Activated T-cell treated with anti-CD3 and anti-CD28 coated beads, Interleukin-2, amount 50 U/mL, for 24 hours (primary cell): Measurements from ENCODE around the gene PYY.
A peak's percentile ranks its signal among the peaks of the same experiment; 100 is the strongest.
"Not testable (repeated sequence)": the region's sequence is repeated elsewhere in the genome, so short reads cannot be mapped to it uniquely, and the experiment has no call there.

Experiments used
- DNase-seq: peaks from one replicate; pipeline ENCODE4 v3.0.0-alpha.2; 2020
- H3K27ac Mint-ChIP-seq: 2 replicates; pipeline ENCODE4 v1.8.0; 2020; ENCODE audit warnings: mild to moderate bottlenecking, mixed read lengths
- H3K27me3 Mint-ChIP-seq: 2 replicates; pipeline ENCODE4 v1.8.0; 2020; ENCODE audit warnings: mixed read lengths
- H3K36me3 Mint-ChIP-seq: 2 replicates; pipeline ENCODE4 v1.8.0; 2020; ENCODE audit warnings: low read depth, mixed read lengths
- H3K4me1 Mint-ChIP-seq: 2 replicates; pipeline ENCODE4 v1.8.0; 2020; ENCODE audit warnings: low read depth, mixed read lengths
- H3K4me3 Mint-ChIP-seq: 2 replicates; pipeline ENCODE4 v1.8.0; 2020; ENCODE audit warnings: mild to moderate bottlenecking, moderate library complexity, mixed read lengths
- H3K9me3 Mint-ChIP-seq: 2 replicates; pipeline ENCODE4 v1.8.0; 2020; ENCODE audit warnings: mixed read lengths

PYY gene

GRCh38 chr17:43986225-43986981, 32.7 kb upstream of the PYY start:
- DNase-seq, result no peak
- H3K27ac Mint-ChIP-seq, result no peak overlapping the region
- H3K4me3 Mint-ChIP-seq, result no peak overlapping the region
- H3K4me1 Mint-ChIP-seq, result peaks cover 5% of the 10 kb centered on the region
- H3K9me3 Mint-ChIP-seq, result no peaks in the 10 kb centered on the region
- no peaks in the 10 kb centered on the region for H3K36me3 Mint-ChIP-seq
- H3K27me3 Mint-ChIP-seq, result peaks cover 52% of the 10 kb centered on the region

GRCh38 chr17:43984521-43984920, 30.8 kb upstream of the PYY start:
- H3K9me3 Mint-ChIP-seq, result no peaks in the 10 kb centered on the region
- H3K4me3 Mint-ChIP-seq, result no peak overlapping the region
- no peaks in the 10 kb centered on the region for H3K36me3 Mint-ChIP-seq
- peaks cover 5% of the 10 kb centered on the region for H3K4me1 Mint-ChIP-seq
- DNase-seq, result no peak
- H3K27ac Mint-ChIP-seq, result no peak overlapping the region
- peaks cover 62% of the 10 kb centered on the region for H3K27me3 Mint-ChIP-seq

- H3K9me3 Mint-ChIP-seq, result no peaks in the 10 kb centered on the region
- peak; percentile 39 for DNase-seq
- H3K27me3 Mint-ChIP-seq, result peaks cover 64% of the 10 kb centered on the region
- no peak overlapping the region for H3K27ac Mint-ChIP-seq
- H3K4me3 Mint-ChIP-seq, result peak overlapping the region; percentile 48
- H3K36me3 Mint-ChIP-seq, result no peaks in the 10 kb centered on the region
- peaks cover 5% of the 10 kb centered on the region for H3K4me1 Mint-ChIP-seq
These were observed 30.0 kb upstream of the PYY start for GRCh38 chr17:43983515-43984411.

GRCh38 chr17:43983196-43983514, 29.4 kb upstream of the PYY start:
- Mint-ChIP-seq H3K27ac (no peak overlapping the region), H3K36me3 (no peaks in the 10 kb centered on the region), H3K9me3 (no peaks in the 10 kb centered on the region), H3K4me1 (peaks cover 5% of the 10 kb centered on the region), H3K27me3 (peaks cover 65% of the 10 kb centered on the region), H3K4me3 (peak overlapping the region; percentile 48)
- DNase-seq, result peak; percentile 32

GRCh38 chr17:43982171-43982570, 28.4 kb upstream of the PYY start:
- H3K27ac Mint-ChIP-seq, result no peak overlapping the region
- H3K4me3 Mint-ChIP-seq, result no peak overlapping the region
- H3K36me3 Mint-ChIP-seq, result no peaks in the 10 kb centered on the region
- peaks cover 5% of the 10 kb centered on the region for H3K4me1 Mint-ChIP-seq
- no peak for DNase-seq
- H3K27me3 Mint-ChIP-seq, result peaks cover 57% of the 10 kb centered on the region
- no peaks in the 10 kb centered on the region for H3K9me3 Mint-ChIP-seq

- DNase-seq, result no peak
- no peak overlapping the region for H3K27ac Mint-ChIP-seq
- no peak overlapping the region for H3K4me3 Mint-ChIP-seq
- peaks cover 2% of the 10 kb centered on the region for H3K4me1 Mint-ChIP-seq
- no peaks in the 10 kb centered on the region for H3K36me3 Mint-ChIP-seq
- no peaks in the 10 kb centered on the region for H3K9me3 Mint-ChIP-seq
- H3K27me3 Mint-ChIP-seq, result peaks cover 45% of the 10 kb centered on the region
These were observed 25.9 kb upstream of the PYY start for GRCh38 chr17:43979671-43980070.

GRCh38 chr17:43979011-43979410, 25.3 kb upstream of the PYY start:
- no peaks in the 10 kb centered on the region for H3K9me3 Mint-ChIP-seq
- no peak overlapping the region for H3K27ac Mint-ChIP-seq
- H3K4me1 Mint-ChIP-seq, result peaks cover 2% of the 10 kb centered on the region
- H3K36me3 Mint-ChIP-seq, result no peaks in the 10 kb centered on the region
- no peak overlapping the region for H3K4me3 Mint-ChIP-seq
- H3K27me3 Mint-ChIP-seq, result peaks cover 44% of the 10 kb centered on the region
- no peak for DNase-seq

GRCh38 chr17:43978078-43978477, 24.3 kb upstream of the PYY start:
- no peaks in the 10 kb centered on the region for H3K4me1 Mint-ChIP-seq
- H3K9me3 Mint-ChIP-seq, result no peaks in the 10 kb centered on the region
- H3K36me3 Mint-ChIP-seq, result no peaks in the 10 kb centered on the region
- H3K27ac Mint-ChIP-seq, result no peak overlapping the region
- peaks cover 45% of the 10 kb centered on the region for H3K27me3 Mint-ChIP-seq
- no peak for DNase-seq
- no peak overlapping the region for H3K4me3 Mint-ChIP-seq

GRCh38 chr17:43976963-43977837, 23.5 kb upstream of the PYY start:
- Mint-ChIP-seq H3K27me3 (peaks cover 38% of the 10 kb centered on the region), H3K36me3 (no peaks in the 10 kb centered on the region), H3K4me3 (no peak overlapping the region), H3K4me1 (no peaks in the 10 kb centered on the region), H3K27ac (no peak overlapping the region), H3K9me3 (no peaks in the 10 kb centered on the region)
- no peak for DNase-seq

GRCh38 chr17:43975898-43976297, 22.2 kb upstream of the PYY start:
- no peaks in the 10 kb centered on the region for H3K9me3 Mint-ChIP-seq
- H3K4me3 Mint-ChIP-seq, result no peak overlapping the region
- no peaks in the 10 kb centered on the region for H3K4me1 Mint-ChIP-seq
- no peaks in the 10 kb centered on the region for H3K36me3 Mint-ChIP-seq
- H3K27me3 Mint-ChIP-seq, result peaks cover 26% of the 10 kb centered on the region
- no peak for DNase-seq
- H3K27ac Mint-ChIP-seq, result no peak overlapping the region

- Mint-ChIP-seq H3K4me3 (no peak overlapping the region), H3K36me3 (no peaks in the 10 kb centered on the region), H3K27ac (no peak overlapping the region), H3K27me3 (peaks cover 24% of the 10 kb centered on the region), H3K4me1 (no peaks in the 10 kb centered on the region), H3K9me3 (no peaks in the 10 kb centered on the region)
- DNase-seq, result no peak
These were observed 20.9 kb upstream of the PYY start for GRCh38 chr17:43974382-43975266.

GRCh38 chr17:43972444-43973212, 18.9 kb upstream of the PYY start:
- H3K4me3 Mint-ChIP-seq, H3K9me3 Mint-ChIP-seq: not testable (repeated sequence)

GRCh38 chr17:43971436-43971835, 17.7 kb upstream of the PYY start:
- not testable (repeated sequence) for H3K4me3 Mint-ChIP-seq, H3K4me1 Mint-ChIP-seq, H3K27ac Mint-ChIP-seq, DNase-seq, H3K36me3 Mint-ChIP-seq, H3K9me3 Mint-ChIP-seq
- peaks cover 17% of the 10 kb centered on the region for H3K27me3 Mint-ChIP-seq

More at GRCh38 chr17:43972444-43973212, 18.9 kb upstream of the PYY start:
- DNase-seq, H3K36me3 Mint-ChIP-seq, H3K4me1 Mint-ChIP-seq, H3K27ac Mint-ChIP-seq: not testable (repeated sequence)
- peaks cover 17% of the 10 kb centered on the region for H3K27me3 Mint-ChIP-seq
